Heart left ventricle (tissue), 13 donors: ENCODE measurements around the gene FBXO33.

Experiments
- CTCF ChIP-seq, 12 donors: fragments of 200-600 bp; sonication (generic) in 4 of 12; IDR thresholded peaks; one replicate each; pipeline versions ENCODE4 v1.5.0 to v1.8.0; 2018 to 2022; ENCODE audit warnings: antibody characterized with exemption in 12 of 12, mild to moderate bottlenecking in 5 of 12
- POLR2A ChIP-seq, 2 donors: fragments of 450-650 bp; IDR thresholded peaks; one replicate each; pipeline ENCODE4 v1.6.1; 2017; ENCODE audit warnings: antibody characterized with exemption in 2 of 2, mild to moderate bottlenecking in 2 of 2, moderate library complexity in 2 of 2
- donor health status: ischemic (EF 13 %, LVEDD 7.1; RV severe dilation, severe dysfunction).
- donor health status: DM: no; HTN: yes; CAD: no.
- donor health status: DM: no; HTN: no; CAD: no.
- donor health status: ischemic (EF 25% LVEDD 6.9; RV normal size, moderate dysfunction).
- donor health status: ischemic (EF 25% LVEDD 5.7; RV mildly dilated, moderate dysfunction).
- donor health status: ischemic (EF 35%, LVEDD 5.7; RV mildly dilated, moderate dysfunction).
- donor health status: nonischemic (EF 11% LVEDD 7.7; RV severe dilation, severe dysfunction).
- donor health status: DM: yes; HTN: yes; CAD: no.
- donor health status: PGD.
- donor health status: ischemic (EF 29% LVEDD 5.4; RV normal size, mild dysfunction).
- donor health status: nonischemic (EF 23%, LVEDD 6.1; RV moderate dilation, normal function).

DNA sequence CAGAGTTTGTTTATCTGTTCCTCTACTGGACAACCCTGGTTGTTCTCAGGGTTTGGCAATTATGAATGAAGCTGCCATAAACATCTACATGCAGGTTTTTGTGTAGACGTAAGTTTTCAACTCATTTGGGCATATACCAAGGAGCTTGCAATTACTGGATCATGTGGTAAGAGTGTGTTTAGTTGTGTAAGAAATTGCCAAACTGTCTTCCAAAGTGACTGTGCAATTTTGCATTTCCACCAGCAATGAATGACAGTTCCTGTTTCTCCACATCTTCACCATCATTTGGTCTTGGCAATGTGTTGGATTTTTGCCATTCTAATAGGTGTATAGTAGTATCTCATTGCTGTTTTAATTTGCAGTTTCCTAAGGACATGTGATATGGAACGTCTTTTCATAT is 39.8 kb upstream of the FBXO33 start:
- TF ChIP-seq CTCF (IDR thresholded peaks at IDR 0.05) (no peak), POLR2A (IDR thresholded peaks at IDR 0.05) (no peak)
